Karpas-422 (cell line): Measurements from ENCODE around the gene ACTL8. TPM values are rescaled to one million over a fixed set of nuclear protein-coding genes. Genes with fewer than 3 reads are reported as not detected.

ENCODE experiments used
- DNase-seq: peaks from one replicate; pipeline ENCODE4 v3.0.0-alpha.2; 2015
- H2AFZ ChIP-seq: fragments of 200-600 bp; sonication (generic); 2 replicates; pipeline ENCODE4 v1.6.1; 2014; ENCODE audit warnings: antibody characterized with exemption, low read length, mixed read lengths
- H3K27ac ChIP-seq: fragments of 200-600 bp; sonication (generic); 2 replicates; pipeline ENCODE4 v1.5.1; 2014; ENCODE audit warnings: mild to moderate bottlenecking, low read length, moderate library complexity
- H3K27me3 ChIP-seq: fragments of 200-600 bp; sonication (generic); 2 replicates; pipeline ENCODE4 v1.6.1; 2014; ENCODE audit warnings: low read length, mixed read lengths
- H3K36me3 ChIP-seq: fragments of 200-600 bp; sonication (generic); 2 replicates; pipeline ENCODE4 v1.6.1; 2014; ENCODE audit warnings: low read length, mixed read lengths; ENCODE audit not compliant: insufficient read depth
- H3K4me1 ChIP-seq: fragments of 200-600 bp; sonication (generic); 2 replicates; pipeline ENCODE4 v1.6.1; 2014; ENCODE audit warnings: mild to moderate bottlenecking, low read length, mixed read lengths
- H3K4me2 ChIP-seq: fragments of 200-600 bp; sonication (generic); 2 replicates; pipeline ENCODE4 v1.6.1; 2014; ENCODE audit warnings: low read length, low read depth, mild to moderate bottlenecking; ENCODE audit not compliant: poor library complexity, severe bottlenecking
- H3K4me3 ChIP-seq: fragments of 200-600 bp; sonication (generic); 2 replicates; pipeline ENCODE4 v1.5.1; 2014; ENCODE audit warnings: mild to moderate bottlenecking, antibody characterized with exemption, low read length, mixed read lengths
- H3K79me2 ChIP-seq: fragments of 200-600 bp; sonication (generic); 2 replicates; pipeline ENCODE4 v1.6.1; 2014; ENCODE audit warnings: mild to moderate bottlenecking, low read length, mixed read lengths
- H3K9ac ChIP-seq: fragments of 200-600 bp; sonication (generic); 2 replicates; pipeline ENCODE4 v1.6.0; 2014; ENCODE audit warnings: low read length
- H3K9me2 ChIP-seq: fragments of 200-600 bp; sonication (generic), shearing (Covaris generic); replicated peaks from 2 replicates; pipeline ENCODE4 v1.6.0; 2014; ENCODE audit warnings: mild to moderate bottlenecking, low read length, moderate library complexity; ENCODE audit not compliant: insufficient read depth
- H3K9me3 ChIP-seq: fragments of 300-700, 200-600 bp; sonication (generic); 2 replicates; pipeline ENCODE4 v1.6.1; 2014; ENCODE audit warnings: low read length, mixed read lengths
- H4K20me1 ChIP-seq: fragments of 200-600 bp; sonication (generic); 2 replicates; pipeline ENCODE4 v1.6.1; 2014; ENCODE audit warnings: mild to moderate bottlenecking, antibody characterized with exemption, low read length, low read depth; ENCODE audit not compliant: insufficient read depth
- total RNA-seq: library from RNA; depleted of rRNA; stranded (reverse); fragments of >200 nt; shearing (Covaris generic); gene quantifications from 2 replicates; pipeline ENCODE4 v1.2.3, GENCODE V29; 2014; ENCODE audit warnings: low replicate concordance

ACTL8 gene
- total RNA-seq, 1 experiment from 2014 or later = not detected

GRCh38 chr1:17805869-17806684 is 50.9 kb downstream of the ACTL8 start:
- Histone ChIP-seq H3K9ac (no peak overlapping the region), H3K9me3 (0 out of 2 replicates have a peak, but pooled peaks cover 2% of the 10 kb centered on the region), H2AFZ (no peak overlapping the region), H3K27me3 (no peaks in the 10 kb centered on the region), H3K27ac (no peak overlapping the region), H3K4me1 (no peaks in the 10 kb centered on the region; the same call in 1 of the 2 replicates), H3K79me2 (no peaks in the 10 kb centered on the region), H3K4me3 (no peak overlapping the region), H4K20me1 (no peaks in the 10 kb centered on the region), H3K9me2 (no peaks in the 10 kb centered on the region), H3K36me3 (no peaks in the 10 kb centered on the region), H3K4me2 (no peak overlapping the region)
- DNase-seq = no peak

GRCh38 chr1:17808816-17809215 is 53.7 kb downstream of the ACTL8 start:
- no peaks in the 10 kb centered on the region for H3K36me3 ChIP-seq
- H3K9me2 ChIP-seq = no peaks in the 10 kb centered on the region
- H3K9ac ChIP-seq = no peak overlapping the region
- H2AFZ ChIP-seq = no peak overlapping the region
- H3K4me3 ChIP-seq = no peak overlapping the region
- DNase-seq = no peak
- H3K4me1 ChIP-seq = no peaks in the 10 kb centered on the region; the same call in 1 of the 2 replicates
- H3K27ac ChIP-seq = no peak overlapping the region
- no peak overlapping the region for H3K4me2 ChIP-seq
- no peaks in the 10 kb centered on the region for H3K79me2 ChIP-seq
- no peaks in the 10 kb centered on the region for H4K20me1 ChIP-seq
- H3K9me3 ChIP-seq = 0 out of 2 replicates have a peak, but pooled peaks cover 2% of the 10 kb centered on the region
- H3K27me3 ChIP-seq = 0 out of 2 replicates have a peak, but pooled peaks cover 3% of the 10 kb centered on the region

GRCh38 chr1:17810668-17811067 is 55.5 kb downstream of the ACTL8 start:
- Histone ChIP-seq H3K4me1 (no peaks in the 10 kb centered on the region; the same call in 1 of the 2 replicates), H3K9me2 (no peaks in the 10 kb centered on the region), H3K9me3 (0 out of 2 replicates have a peak, but pooled peaks cover 2% of the 10 kb centered on the region), H3K27me3 (0 out of 2 replicates have a peak, but pooled peaks cover 3% of the 10 kb centered on the region), H3K4me3 (no peak overlapping the region), H2AFZ (no peak overlapping the region), H3K4me2 (no peak overlapping the region), H3K9ac (no peak overlapping the region), H3K27ac (no peak overlapping the region), H3K36me3 (no peaks in the 10 kb centered on the region), H4K20me1 (no peaks in the 10 kb centered on the region), H3K79me2 (no peaks in the 10 kb centered on the region)
- DNase-seq = no peak

- DNase-seq = no peak
- Histone ChIP-seq H3K36me3 (no peaks in the 10 kb centered on the region), H3K4me3 (no peak overlapping the region), H3K79me2 (no peaks in the 10 kb centered on the region), H3K9me2 (no peaks in the 10 kb centered on the region), H3K9me3 (no peaks in the 10 kb centered on the region), H2AFZ (no peak overlapping the region), H3K4me1 (no peaks in the 10 kb centered on the region), H4K20me1 (no peaks in the 10 kb centered on the region), H3K27ac (no peak overlapping the region), H3K27me3 (0 out of 2 replicates have a peak, but pooled peaks cover 3% of the 10 kb centered on the region), H3K9ac (no peak overlapping the region), H3K4me2 (no peak overlapping the region)
These were observed 61.4 kb downstream of the ACTL8 start for GRCh38 chr1:17816511-17816910.

GRCh38 chr1:17819129-17819802 is 64.1 kb downstream of the ACTL8 start:
- no peak overlapping the region for H2AFZ ChIP-seq
- H3K9me2 ChIP-seq = no peaks in the 10 kb centered on the region
- H3K4me1 ChIP-seq = no peaks in the 10 kb centered on the region
- no peak overlapping the region for H3K9ac ChIP-seq
- no peak overlapping the region for H3K4me2 ChIP-seq
- no peaks in the 10 kb centered on the region for H4K20me1 ChIP-seq
- H3K9me3 ChIP-seq = no peaks in the 10 kb centered on the region
- H3K27me3 ChIP-seq = no peaks in the 10 kb centered on the region
- DNase-seq = no peak
- no peaks in the 10 kb centered on the region for H3K79me2 ChIP-seq
- H3K36me3 ChIP-seq = no peaks in the 10 kb centered on the region
- H3K4me3 ChIP-seq = no peak overlapping the region
- no peak overlapping the region for H3K27ac ChIP-seq

- H3K9me3 ChIP-seq = no peaks in the 10 kb centered on the region
- no peak overlapping the region for H3K4me3 ChIP-seq
- H2AFZ ChIP-seq = no peak overlapping the region
- no peaks in the 10 kb centered on the region for H3K27me3 ChIP-seq
- no peak overlapping the region for H3K9ac ChIP-seq
- no peak for DNase-seq
- no peaks in the 10 kb centered on the region for H3K9me2 ChIP-seq
- H4K20me1 ChIP-seq = no peaks in the 10 kb centered on the region
- no peaks in the 10 kb centered on the region for H3K4me1 ChIP-seq
- H3K36me3 ChIP-seq = no peaks in the 10 kb centered on the region
- H3K27ac ChIP-seq = no peak overlapping the region
- no peak overlapping the region for H3K4me2 ChIP-seq
- H3K79me2 ChIP-seq = no peaks in the 10 kb centered on the region
These were observed 65.1 kb downstream of the ACTL8 start for GRCh38 chr1:17820198-17820597.

- Histone ChIP-seq H2AFZ (no peak overlapping the region), H3K9ac (no peak overlapping the region), H3K4me1 (no peaks in the 10 kb centered on the region), H3K4me3 (no peak overlapping the region), H3K36me3 (no peaks in the 10 kb centered on the region), H3K27ac (no peak overlapping the region), H3K9me3 (no peaks in the 10 kb centered on the region), H3K27me3 (no peaks in the 10 kb centered on the region), H3K9me2 (no peaks in the 10 kb centered on the region), H4K20me1 (no peaks in the 10 kb centered on the region), H3K4me2 (no peak overlapping the region), H3K79me2 (no peaks in the 10 kb centered on the region)
- no peak for DNase-seq
These were observed 67.8 kb downstream of the ACTL8 start for GRCh38 chr1:17822741-17823426.
